NOMO-1 (cell line): ENCODE measurements around the gene ATP11A.

Experiments
- DNase-seq, 2 experiments: peaks; one replicate each; lab custom pipeline; 2025; ENCODE audit not compliant: unreplicated experiment in 2 of 2; lab: John Stamatoyannopoulos, UW

ATP11A gene

DNA sequence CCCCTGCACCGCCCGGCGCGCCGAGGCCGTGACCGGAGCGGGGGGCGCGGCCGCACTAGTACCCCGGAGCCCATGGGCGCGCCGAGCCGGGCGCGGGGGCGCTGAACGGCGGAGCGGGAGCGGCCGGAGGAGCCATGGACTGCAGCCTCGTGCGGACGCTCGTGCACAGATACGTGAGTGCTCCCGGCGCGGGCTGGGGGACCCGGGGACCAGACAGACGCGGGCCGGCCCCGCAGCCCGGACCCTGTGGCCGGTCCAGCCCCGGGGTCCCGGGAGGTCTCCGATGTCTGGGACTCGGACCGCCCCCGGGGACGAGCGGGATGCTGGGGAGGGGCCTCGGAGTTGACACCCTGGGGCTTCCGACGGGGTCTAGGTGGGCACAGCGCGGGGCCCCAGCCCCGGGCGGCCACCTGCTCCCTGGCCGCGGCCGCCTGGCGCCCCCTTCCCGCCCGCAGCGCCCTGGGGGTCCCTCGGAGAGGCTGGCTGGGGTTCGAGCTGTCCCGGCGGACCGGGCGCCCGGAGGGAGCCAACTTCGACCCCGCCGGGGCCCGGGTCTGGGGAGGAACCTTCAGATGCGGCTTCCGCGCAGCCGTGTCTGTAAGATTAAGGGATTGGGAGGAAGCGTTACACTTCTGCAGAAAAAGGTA, 568 bp downstream of the ATP11A start:
- DNase-seq, result peak in 1 of 2 experiments; percentile 20

DNA sequence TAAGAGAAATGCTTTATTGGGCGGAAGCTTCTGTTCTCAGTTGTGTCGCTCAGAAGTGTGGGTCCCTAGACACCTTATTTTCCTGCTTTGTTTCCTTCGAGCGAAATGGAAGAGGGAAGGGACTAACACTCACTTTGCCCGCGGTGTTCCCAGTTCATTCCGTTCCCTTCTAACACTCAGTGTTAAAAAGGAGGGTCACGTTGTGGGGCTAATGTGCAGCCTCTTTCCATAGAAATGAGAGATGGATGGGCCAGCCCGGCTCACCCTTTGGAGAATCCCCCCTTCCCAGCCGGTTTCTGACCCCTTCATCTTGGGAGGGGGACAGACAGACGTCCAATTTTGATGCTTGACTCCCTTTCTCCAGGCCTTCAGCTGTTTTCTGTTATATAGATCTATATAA, 2.3 kb downstream of the ATP11A start:
- DNase-seq, result no peak

DNA sequence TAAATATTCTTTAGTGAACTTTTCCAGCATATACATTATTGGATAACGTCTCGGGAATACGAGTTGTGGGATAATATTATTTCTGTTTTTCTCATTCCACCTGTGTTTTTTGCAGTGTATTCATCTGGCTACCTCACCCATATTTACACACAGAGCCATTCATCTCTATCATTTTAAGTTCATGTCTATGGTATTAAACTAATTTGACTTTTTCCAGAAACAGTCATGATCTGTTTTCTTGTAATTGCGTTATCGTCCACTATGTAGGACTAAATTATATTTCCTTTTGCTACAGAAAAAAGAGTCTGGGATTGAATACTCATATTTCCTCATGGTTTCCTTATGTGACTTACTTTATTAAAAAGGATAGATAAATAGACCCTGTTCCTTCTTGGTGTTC, 2.7 kb downstream of the ATP11A start:
- no peak for DNase-seq

DNA sequence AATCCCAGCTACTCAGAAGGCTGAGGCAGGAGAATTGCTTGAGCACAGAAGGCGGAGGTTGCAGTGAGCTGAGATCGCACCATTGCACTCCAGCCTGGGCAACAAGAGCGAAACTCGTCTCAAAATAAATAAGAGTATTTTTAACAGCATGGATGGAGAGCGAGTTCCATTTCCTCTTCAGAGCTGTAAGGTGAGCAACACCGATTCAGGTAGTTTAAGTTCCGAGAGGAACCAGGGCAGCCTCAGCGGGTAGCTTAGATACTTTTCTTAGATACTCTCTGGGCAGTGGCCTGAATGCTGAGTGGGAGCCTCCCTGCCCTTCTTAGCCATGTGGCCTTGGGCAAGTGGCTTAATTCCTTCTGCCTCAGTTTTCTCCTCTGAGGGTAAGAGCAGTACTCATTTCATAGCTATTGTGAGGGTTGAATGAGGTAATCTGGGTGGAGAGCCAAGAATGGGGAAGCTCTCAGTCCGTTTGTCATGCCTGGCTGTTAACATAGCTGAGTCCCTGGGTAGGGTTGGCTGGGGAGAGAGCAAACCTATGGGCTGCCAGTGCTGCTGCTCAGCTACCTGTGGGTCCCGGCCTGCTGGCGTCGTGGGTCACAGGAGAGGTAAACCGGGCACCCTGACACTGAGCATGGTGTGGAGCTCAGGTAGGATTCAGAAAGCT, 4.1 kb downstream of the ATP11A start:
- peak; percentile 74 to 75 for DNase-seq

DNA sequence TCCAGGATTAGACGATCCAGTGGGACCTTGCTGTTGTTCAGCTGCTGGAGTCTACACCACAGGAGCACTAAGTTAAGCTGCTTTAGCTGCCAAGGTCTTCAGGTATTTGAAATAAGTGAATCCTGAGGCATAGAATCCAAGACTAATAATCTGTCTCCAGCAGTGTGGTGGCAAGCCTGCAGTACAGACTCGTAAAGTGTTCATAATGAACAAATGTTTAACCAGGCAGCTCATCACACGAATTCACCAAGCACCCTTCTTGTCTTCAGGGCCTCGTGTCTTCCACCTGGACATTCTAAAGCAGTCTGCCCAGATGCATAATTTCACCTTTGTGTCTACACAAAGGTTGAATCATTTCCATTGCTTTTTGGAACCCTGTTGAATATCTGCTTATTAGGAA, 5.3 kb downstream of the ATP11A start:
- no peak for DNase-seq

DNA sequence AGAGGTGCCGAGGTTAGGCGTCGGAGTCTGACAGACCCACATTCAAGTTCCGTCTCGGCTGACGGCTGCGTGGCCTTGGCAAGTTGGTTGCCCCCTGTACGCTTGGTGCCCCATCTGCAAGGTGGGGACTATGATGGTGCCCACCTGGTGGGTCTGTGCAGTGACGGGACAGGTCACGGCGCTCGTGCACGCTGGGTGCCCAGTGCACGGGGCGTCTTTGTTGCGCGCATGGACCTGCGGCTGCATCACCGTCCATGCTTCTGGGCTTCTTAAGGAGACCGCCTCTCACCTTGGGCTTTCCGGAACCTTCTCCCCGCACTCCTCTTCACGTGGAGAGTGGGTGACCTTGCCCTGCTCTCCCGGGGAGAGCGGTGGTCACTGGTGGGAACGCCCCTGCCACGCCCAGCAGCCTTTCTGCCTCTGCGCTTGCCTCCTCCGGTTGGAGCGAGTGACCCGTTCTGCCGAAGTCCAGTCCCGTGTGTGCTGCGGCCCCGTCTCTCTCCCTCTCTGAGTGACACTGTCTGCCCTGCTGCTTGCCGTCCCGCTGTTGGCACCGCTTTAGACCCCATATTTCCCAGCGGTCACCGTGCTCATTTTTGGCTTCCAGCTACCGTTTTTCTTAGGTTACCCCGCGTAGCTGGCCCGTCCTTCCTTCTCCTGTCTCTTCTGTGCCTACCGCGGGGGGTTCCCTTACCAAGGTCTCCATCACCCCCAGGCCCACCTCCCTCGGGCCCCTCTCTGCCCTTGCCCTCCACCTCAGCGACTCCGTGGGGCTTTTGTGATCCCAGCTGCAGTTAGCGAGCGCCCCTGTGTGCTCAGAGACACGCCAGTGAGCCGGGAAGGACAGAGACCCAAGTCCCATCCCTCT, 6.4 kb downstream of the ATP11A start:
- no peak for DNase-seq

DNA sequence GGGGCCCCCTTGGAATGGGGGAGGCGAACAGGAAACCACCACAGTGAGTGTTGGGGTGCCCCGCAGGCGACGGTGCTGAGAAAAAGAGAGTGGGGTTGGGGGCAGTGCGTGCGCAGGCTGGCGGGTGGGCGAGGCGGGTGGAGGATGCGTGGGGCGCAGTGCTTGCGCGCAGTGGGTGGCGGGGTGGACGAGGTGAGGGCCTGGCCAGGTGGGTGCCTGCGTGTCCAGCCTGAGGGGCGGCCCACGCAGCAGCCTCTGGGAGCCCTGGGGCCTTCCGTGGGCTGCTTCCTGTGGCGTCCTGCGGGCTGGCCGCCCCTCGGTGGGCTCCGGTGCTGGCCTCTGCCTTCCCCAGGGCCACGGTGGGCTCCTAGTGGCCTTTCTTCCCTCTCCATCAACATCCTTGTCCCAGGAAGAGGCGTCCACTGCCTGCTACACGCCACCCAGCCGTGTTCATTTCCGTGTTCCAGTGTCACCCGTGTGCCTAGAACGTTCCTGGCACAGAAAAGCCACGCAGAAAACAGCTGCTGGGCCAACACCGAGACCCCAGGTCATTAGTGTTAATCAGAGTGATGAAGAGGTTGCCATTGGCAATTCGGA, 7.1 kb downstream of the ATP11A start:
- no peak for DNase-seq

DNA sequence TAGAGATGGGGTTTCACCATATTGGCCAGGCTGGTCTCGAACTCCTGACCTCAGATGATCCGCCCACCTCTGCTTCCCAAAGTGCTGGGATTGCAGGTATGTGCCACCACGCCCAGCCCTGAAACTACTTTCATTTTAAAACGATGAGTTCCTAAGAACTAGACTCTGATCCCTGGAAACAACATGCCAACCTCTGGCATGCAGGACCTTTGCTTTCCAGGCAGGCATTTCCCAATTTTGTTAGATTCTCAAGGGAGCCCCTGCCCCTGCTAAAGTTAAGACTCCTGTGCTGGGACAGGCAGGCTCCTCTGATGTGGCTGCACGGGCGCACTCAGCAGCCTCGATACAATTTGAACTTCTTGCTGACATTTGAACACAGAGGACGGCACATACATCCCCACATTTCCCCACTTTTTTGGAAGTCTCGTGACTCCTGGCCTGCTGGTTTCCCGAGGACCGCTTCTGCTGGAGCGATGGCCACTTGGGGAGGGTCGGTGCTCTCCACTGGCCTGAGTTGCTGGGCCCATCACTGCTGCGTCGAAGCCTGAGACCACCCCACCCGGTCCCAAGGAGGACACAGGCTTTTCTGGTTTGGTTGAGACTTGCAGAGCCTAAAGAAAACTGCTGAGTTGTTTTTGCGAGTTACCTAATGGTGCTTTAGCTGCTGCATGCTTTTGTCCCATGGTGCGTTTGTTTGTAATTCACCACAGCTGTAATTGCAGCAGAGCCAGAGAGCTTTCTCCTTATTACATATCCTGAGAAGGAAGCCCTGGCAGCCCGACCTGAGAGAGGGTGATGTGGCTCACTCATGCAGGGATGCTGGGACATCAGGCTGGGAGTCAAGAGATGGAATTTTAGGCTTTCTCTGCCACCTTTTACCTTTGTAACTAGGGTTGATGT, 8.2 kb downstream of the ATP11A start:
- DNase-seq, result no peak

DNA sequence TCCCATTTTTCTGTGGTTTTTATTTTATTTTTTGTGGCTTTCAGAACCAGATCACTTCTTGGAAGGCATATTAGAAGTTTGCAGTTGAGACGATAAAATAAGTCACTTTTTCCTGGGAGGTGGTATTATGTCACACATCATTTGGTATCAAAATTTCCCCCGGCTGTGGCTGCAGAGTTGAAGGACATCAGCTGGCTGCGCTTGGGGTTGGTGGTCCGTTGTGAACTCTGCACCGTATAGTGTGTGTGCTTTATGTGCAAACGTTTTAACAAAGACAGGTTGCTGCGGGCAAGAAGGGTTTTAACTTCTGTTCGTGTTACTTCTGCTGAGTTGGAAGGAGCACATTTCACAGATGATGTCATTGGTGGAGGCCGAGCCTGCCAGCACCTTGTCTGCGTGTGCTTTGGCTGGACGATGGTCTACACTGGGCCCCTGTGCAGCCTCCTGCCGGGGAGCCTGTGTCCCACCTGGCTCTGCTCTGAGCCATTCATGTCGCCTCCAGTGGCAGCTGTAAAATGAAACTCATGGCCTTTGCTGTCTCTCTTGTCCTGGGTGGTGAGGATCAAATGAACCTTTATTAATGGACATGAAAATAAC, 9.6 kb downstream of the ATP11A start:
- no peak for DNase-seq

DNA sequence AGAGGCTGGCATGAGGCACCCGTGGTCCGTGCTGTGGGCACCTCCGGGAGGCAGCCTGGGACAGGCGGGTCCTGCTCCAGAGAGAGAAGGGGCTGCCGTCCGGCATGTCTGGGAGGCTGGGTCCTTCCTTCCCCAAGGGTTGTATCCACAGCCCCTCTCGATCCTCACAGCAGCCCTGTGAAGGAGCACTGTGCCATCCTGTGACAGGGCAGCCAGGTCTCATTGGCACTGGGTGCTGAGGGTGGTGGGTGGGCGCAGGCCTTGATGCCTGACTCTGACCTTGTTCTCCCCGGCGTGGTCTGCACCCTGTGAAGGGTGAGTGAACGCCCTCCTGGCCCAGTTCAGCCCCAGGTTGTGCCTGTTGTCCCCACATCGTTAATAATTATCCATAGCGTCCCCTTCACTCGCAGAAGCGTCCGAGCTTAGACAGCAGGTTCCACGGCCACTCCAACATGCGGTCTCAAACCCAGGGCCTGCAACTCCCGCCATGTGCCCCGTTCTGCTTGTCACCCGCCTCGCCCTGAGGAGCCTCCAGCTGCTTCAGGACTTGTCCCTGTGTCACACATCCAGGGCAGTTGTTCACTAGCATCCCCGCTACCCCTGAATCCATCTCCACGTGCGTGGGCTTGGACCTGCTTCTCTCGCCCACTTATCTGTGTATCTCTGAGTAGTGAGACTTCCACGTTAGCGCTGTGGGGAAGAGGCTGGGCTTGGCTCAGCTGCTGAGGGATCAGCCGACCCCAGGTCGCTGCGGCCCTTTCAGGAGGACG, 10.6 kb downstream of the ATP11A start:
- DNase-seq, result no peak

DNA sequence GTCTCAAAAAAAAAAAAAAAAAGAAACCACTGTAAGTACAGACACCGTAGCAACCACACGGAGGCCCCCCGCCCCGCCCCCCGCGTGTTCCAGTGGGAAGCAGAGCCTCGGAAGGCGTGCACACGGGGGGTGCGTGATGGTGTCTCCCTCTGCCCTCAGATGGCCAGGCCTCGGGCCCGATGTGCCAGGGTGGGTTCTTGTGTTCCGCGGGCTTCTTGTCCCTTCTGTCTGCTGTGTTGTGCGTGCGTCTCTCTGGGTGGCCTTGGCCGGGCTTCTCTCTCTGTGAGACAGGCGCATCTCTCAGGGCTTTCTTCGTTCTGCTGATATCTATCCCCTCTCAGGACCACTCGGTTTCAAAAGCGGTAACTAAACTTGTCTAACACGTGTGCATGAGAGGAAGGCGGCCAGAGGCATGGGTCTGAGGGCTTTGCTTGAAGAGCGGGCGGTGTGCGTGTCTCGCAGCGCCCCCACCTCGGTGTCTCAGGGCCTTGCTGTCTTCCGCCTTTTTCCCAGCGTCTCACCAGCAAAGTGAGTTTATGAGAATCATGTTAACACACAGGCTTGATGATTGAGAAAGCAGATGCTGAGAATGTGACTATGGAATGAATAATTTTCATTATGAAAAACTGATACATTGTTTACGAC, 12.6 kb downstream of the ATP11A start:
- no peak for DNase-seq

DNA sequence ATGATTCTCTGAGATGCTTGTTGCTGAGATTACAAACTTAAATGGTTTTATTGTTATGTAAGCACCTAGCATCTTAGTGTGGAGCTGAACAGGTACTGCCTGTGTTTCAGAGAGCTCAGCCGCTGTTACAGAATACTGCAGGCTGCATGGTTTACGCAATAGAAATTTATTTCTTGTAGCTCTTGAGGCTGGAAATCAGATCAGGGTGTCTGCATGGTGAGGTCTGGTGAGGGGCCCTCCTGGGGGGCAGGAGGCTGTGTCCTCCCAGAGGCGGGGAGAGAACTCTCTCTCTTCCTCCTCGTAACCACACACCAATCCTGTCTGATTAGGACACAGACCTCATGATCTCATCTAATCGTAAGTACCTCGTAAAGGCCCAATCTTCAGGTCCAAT, 13.1 kb downstream of the ATP11A start:
- DNase-seq, result peak; percentile 72

DNA sequence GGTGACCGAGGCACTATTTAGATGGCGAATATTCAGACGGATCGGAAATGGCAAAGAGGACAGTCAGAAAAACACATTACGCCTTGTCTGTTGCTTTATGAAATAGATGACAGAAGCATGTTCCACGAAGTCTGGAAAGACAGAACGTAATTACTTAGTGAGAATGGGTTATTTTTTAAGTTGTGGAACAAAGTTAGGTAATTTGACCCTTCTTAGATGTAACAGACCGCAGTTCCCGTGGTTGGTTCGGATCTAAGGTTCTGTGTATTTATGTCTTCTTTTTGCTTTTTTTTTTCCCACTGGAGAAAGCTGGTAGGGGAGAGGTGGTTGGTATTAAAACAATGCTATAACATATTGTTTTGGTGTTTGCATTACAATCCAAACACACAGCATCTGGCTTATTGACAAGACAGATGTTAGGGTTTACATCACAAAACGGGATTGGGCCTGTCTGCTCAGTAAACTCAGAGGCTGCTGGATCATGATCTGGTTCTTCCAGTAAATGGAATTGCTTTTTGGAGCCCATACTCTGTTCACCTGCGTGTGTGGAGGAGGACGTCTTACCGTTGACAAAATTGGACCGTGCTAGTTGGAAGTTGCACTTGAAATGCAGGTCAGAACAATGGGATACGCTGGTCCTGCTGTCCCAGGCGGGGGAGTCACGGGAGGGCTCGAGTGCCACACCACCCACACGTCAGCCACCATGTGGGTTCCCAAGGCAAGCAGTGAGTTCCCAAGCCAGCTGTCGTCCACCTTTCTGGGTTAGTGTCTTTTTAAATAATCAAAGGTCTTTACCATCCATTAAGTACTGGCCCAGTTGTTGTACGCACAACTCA, 13.8 kb downstream of the ATP11A start:
- no peak for DNase-seq

DNA sequence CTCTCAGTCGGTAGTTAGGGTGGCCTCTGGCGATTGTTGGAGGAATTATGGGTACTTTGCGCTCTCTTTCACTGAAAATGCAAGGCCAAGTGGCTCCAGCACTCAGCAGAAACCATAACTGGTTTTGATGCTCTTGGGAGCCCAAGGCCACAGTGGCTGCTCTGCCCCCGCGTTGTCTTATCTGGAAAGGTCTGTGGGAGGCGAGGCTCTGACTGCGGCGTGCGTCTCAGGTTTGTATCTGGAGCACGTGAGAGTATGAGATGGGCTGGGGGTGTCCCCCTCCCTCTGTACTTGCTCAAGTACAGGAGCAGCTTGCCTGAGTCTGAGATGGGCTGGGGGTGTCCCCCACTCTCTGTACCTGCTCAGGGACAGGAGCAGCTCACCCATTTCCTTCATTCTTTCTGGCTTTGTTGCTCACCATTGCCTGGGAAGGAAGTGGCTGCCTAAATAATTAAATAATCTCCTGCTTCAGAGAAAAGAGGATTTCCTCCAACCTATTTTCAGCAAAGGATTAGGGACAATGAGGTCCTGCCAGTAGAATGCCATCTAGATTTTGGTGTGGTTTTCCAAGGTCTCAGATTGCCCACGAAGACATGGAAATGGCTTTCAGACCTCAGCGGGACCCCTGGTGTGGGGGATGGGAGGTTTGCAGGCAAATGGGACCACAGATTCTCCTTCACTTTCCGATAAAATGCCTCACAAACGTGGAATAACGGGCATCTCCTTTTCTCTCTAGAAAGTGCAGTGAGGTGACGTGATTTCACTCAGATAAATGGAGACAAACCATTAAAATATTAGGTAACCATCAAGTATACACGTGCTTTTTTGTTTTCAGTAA, 14.7 kb downstream of the ATP11A start:
- DNase-seq, result no peak

DNA sequence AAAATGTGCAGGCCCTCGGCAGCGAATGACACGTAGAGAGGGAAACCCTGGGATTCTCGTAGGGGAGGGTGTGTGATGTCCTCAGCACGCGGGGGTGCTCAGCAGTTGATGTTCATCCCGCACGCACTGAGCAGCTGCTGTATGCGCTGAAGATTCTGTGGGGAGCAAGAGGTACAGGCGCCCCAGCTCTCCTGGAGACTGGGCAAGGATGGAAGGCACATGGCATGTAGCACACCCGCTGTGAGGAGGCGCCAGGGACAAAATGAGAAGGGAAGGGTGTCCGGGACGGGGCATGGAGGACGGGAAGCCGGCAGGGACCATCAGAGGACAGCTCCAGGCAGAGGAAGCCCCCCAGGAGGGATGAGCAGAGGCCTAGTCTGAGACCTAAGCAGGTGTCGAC, 15.4 kb downstream of the ATP11A start:
- no peak for DNase-seq

DNA sequence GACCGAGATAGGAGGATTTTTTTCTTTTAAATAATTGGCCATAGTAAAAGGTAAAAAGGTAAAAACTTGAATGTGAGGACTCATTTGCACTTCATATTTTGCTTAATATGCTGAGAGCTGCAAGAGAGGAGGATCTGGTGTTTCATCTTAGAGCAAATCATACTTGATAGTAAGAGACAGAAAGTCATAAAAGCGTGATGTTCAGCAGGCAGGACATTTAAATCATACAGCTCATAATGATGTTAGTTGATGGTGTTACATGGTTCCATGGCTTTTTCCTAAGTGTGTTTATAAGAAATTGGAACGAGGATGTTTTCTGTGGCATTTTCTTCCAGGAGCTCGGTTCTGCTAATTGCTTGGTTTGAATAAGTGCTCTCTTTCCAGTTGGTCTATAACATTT, 16.3 kb downstream of the ATP11A start:
- no peak for DNase-seq
